Peyer's patch (tissue), 4 donors: ENCODE measurements around the gene KCTD19. TPM values are rescaled to one million over a fixed set of nuclear protein-coding genes. Genes with fewer than 3 reads are reported as not detected.

Experiments
- DNase-seq, 3 donors: peaks; one replicate each; pipeline ENCODE4 v3.0.0-alpha.2; 2017 to 2019
- H3K27ac ChIP-seq, 4 donors: fragments of 200-600 bp; sonication (generic); one replicate each; pipeline ENCODE4 v1.5.1; 2016 to 2019
- H3K27me3 ChIP-seq, 2 donors: fragments of 200-600 bp; sonication (generic); one replicate each; pipeline ENCODE4 v1.5.1; 2019
- H3K36me3 ChIP-seq, 3 donors: fragments of 200-600 bp; sonication (generic); one replicate each; pipeline ENCODE4 v1.5.1; 2016 to 2019
- H3K4me1 ChIP-seq, 4 donors: fragments of 200-600 bp; sonication (generic); one replicate each; pipeline ENCODE4 v1.5.1; 2016 to 2019
- H3K4me3 ChIP-seq, 4 donors: fragments of 200-600 bp; sonication (generic); 1 replicate in 3 of 4; 2 replicates in 1 of 4; pipeline ENCODE4 v1.5.1; 2016 to 2019; ENCODE audit warnings: mild to moderate bottlenecking in 1 of 4
- H3K9me3 ChIP-seq, 4 donors: fragments of 200-600 bp; sonication (generic); one replicate each; pipeline ENCODE4 v1.5.1; 2016 to 2019; ENCODE audit warnings: mild to moderate bottlenecking in 1 of 4
- POLR2A ChIP-seq, 2 donors: fragments of 450-650 bp; IDR thresholded peaks; one replicate each; pipeline ENCODE4 v1.5.1; 2017; ENCODE audit warnings: antibody characterized with exemption in 2 of 2, mild to moderate bottlenecking in 2 of 2, moderate library complexity in 2 of 2
- total RNA-seq, 4 donors: library from RNA; depleted of rRNA; stranded (reverse); fragments of >200 nt; gene quantifications; one replicate each; pipeline ENCODE4 v1.1.0, GENCODE V29; 2016
- TF ChIP-seq, protein P1 (sequence below), 6 experiments: fragments of 450-650 bp in 4 of 6; fragments of 200-600 bp in 2 of 6; sonication (generic) in 1 of 6; IDR thresholded peaks; one replicate each; pipeline ENCODE4 v1.5.1; 2017 to 2019; ENCODE audit warnings: antibody characterized with exemption in 6 of 6, mild to moderate bottlenecking in 3 of 6, moderate library complexity in 1 of 6

KCTD19 gene
- total RNA-seq, 4 donors from 2014 or later: not detected

DNA sequence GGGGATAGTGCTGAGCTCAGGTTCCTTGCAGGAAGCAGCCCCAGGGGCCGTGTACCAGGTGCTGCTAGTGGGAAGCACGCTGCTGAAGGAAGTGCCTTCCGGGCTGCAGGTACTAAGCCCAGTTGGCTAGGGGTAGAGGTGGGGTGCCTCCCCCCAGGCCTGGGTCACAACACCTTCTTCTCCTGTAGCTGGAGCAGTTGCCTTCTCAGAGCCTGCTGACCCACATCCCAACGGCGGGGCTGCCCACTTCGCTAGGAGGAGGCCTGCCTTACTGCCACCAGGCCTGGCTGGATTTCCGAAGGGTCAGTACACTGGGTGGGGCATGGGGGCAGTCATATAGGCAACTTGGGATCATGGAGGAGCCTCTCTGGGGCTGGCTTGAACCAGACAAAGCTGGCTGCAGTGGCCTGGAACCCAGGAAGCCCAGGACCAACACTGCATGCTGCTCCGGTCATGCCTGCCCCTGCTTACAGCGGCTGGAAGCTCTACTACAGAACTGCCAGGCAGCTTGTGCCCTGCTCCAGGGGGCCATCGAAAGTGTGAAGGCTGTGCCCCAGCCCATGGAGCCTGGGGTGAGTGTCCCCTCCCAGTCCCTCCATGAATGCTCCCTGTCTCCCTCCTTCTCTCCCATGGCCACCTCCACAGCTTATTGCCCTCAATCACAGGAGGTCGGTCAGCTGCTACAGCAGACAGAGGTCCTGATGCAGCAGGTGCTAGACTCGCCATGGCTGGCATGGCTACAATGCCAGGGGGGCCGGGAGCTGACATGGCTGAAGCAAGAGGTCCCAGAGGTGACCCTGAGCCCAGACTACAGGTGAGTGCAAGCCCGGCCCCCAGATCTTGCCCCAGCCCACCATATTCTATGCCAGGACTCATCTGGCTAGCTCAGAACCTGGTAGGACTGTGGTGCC is 44.8 kb downstream of the KCTD19 start:
- Histone ChIP-seq H3K27me3 (no peaks in the 10 kb centered on the region), H3K4me3 (no peak overlapping the region), H3K4me1 (peaks cover 0 to 27% (median 7%) of the 10 kb centered on the region in 4 donors), H3K9me3 (no peaks in the 10 kb centered on the region), H3K36me3 (no peaks in the 10 kb centered on the region), H3K27ac (no peak overlapping the region)
- TF ChIP-seq, protein P1, sequence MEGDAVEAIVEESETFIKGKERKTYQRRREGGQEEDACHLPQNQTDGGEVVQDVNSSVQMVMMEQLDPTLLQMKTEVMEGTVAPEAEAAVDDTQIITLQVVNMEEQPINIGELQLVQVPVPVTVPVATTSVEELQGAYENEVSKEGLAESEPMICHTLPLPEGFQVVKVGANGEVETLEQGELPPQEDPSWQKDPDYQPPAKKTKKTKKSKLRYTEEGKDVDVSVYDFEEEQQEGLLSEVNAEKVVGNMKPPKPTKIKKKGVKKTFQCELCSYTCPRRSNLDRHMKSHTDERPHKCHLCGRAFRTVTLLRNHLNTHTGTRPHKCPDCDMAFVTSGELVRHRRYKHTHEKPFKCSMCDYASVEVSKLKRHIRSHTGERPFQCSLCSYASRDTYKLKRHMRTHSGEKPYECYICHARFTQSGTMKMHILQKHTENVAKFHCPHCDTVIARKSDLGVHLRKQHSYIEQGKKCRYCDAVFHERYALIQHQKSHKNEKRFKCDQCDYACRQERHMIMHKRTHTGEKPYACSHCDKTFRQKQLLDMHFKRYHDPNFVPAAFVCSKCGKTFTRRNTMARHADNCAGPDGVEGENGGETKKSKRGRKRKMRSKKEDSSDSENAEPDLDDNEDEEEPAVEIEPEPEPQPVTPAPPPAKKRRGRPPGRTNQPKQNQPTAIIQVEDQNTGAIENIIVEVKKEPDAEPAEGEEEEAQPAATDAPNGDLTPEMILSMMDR (IDR thresholded peaks at IDR 0.05): no peak
- TF ChIP-seq POLR2A (IDR thresholded peaks at IDR 0.05): no peak
- no peak for DNase-seq

DNA sequence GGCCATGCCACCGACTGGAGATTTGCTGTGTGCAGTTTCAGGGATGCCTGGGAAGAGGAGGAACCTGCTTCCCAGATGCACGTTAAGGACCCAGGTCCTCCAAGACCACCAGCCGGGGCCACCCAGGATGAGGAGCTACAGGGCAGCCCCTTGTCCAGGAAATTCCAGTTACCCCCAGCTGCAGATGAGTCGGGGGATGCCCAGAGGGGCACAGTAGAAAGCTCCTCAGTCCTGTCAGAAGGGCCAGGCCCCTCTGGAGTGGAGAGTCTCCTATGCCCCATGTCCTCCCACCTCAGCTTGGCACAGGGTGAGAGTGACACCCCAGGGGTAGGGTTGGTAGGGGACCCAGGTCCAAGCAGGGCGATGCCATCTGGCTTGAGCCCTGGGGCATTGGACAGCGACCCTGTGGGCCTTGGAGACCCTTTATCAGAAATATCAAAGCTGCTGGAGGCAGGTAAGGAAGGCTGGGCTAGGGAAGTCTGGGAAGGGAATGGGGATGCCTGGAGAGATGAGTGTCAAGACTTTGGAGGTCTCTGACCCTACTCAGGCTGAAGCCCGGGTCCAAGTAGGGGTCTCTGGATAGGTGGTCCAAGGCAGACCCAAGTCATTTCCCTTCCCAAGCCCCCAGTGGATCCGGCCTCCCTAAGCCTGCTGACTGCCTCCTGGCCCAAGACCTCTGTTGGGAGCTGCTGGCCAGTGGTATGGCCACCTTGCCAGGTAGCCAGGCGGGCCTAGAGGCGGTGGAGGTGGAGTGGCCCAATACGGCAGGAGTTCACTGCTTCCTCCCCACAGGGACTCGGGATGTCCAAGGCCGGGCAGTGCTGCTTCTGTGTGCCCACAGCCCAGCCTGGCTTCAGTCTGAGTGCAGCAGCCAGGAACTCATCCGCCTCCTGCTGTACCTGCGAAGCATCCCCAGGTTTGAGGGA is 46.2 kb downstream of the KCTD19 start:
- no peak for DNase-seq
- Histone ChIP-seq H3K36me3 (no peaks in the 10 kb centered on the region), H3K9me3 (no peaks in the 10 kb centered on the region), H3K27me3 (no peaks in the 10 kb centered on the region), H3K4me1 (peaks cover 0 to 27% (median 7%) of the 10 kb centered on the region in 4 donors), H3K4me3 (peak overlapping the region in 1 of 4 donors; percentile 95), H3K27ac (no peak overlapping the region)
- TF ChIP-seq, protein P1 (IDR thresholded peaks at IDR 0.05): no peak
- TF ChIP-seq POLR2A (IDR thresholded peaks at IDR 0.05): no peak

DNA sequence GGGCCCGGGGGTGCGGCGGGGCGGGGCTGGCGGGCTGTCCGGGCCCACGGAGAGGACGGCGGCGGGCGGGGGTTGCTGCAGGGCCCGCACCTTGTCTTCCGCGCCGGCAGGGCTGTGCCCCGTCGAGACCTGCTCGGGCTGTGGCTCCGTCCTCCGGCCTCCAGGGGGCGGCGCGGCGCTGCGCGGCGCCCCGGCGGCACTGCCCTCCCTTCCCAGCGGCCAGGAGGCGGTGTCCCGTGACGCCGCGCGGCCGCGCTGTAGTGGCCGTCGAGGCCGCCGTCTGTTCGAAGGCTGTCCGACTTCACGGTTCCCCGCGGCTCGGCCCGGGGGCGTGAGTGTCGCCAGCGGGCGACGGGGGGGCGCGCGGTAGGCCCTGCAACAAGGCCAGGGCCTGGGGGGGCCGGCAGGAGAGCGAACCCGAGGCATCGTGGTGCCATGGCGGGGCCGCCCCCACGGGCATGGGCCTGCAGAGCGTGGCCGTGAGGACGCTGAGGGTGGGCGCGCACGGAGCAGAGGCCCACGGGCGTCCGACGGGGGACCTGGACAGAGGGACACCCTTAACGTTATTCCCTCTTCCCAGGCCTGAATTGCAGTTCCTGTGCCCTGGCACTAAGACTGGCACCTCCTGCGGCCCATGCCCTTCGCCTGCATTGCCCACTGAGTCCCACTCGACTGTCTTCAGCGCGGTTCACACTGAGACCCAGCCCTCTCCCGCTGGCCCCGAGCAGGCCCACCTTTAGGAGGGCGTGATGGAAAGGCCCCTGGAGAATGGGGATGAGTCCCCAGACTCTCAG is 47.0 kb downstream of the KCTD19 start, which contains the start of gene PLEKHG4:
Gene PLEKHG4, plus strand, starts transcription at position 237 of the 794 bp plus-strand sequence. Its CDS starts 513 bp downstream, at position 750.
- DNase-seq: peak; percentile 61 to 88 (median 87)
- H3K27me3 ChIP-seq: no peaks in the 10 kb centered on the region
- TF ChIP-seq, protein P1 (IDR thresholded peaks at IDR 0.05): peak; percentile 78 to 96 (median 92)
- TF ChIP-seq POLR2A (IDR thresholded peaks at IDR 0.05): no peak
- peak within 1 kb of the TSS; percentile 65 to 95 (median 85) for H3K4me3 ChIP-seq
- H3K27ac ChIP-seq: peak within 1 kb of the TSS; percentile 33 to 75 (median 61)
- no peaks in the 10 kb centered on the region for H3K36me3 ChIP-seq
- peaks cover 0 to 27% (median 7%) of the 10 kb centered on the region in 4 donors for H3K4me1 ChIP-seq
- H3K9me3 ChIP-seq: no peaks in the 10 kb centered on the region

DNA sequence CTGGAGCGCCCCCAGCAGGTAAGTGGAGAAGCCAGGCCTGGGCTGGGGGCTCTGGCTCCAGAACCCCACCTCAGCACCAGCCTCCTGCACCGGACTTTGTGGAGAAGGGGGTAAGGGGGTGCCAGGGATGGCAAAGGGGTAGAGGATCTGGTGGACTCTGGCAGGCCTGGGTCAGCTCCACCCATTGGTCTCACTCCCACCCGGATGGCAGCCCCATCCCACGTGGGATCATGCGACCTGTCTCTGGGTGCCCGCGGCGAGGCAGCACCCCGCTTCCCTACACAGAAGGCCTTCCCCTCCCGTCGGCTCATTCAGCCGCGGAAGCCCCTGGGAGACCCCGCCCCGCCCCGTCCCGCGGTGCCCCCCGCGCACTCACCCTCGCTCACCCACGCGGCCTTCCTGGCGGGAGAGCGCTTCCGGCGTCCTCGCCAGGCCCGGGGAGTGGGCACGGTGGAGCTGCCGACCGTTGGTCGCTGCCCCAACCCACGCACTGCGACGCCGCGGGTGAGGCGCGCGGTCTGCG is 47.7 kb downstream of the KCTD19 start:
- TF ChIP-seq, protein P1 (IDR thresholded peaks at IDR 0.05): peak in 4 of 6 experiments; percentile 13 to 30 (median 21)
- no peak for TF ChIP-seq POLR2A (IDR thresholded peaks at IDR 0.05)
- no peaks in the 10 kb centered on the region for H3K27me3 ChIP-seq
- H3K4me3 ChIP-seq: peak overlapping the region; percentile 65 to 95 (median 85)
- peak in 2 of 3 donors; percentile 39 to 61 for DNase-seq
- H3K27ac ChIP-seq: peak overlapping the region; percentile 33 to 75 (median 61)
- no peaks in the 10 kb centered on the region for H3K9me3 ChIP-seq
- peaks cover 0 to 27% (median 7%) of the 10 kb centered on the region in 4 donors for H3K4me1 ChIP-seq
- H3K36me3 ChIP-seq: no peaks in the 10 kb centered on the region
